Gastrocnemius medialis (tissue), 4 donors: ENCODE data around the gene TMEM165.
A peak's percentile ranks its signal among the peaks of the same experiment; 100 is the strongest.

Experiments
- POLR2A ChIP-seq, 2 donors: fragments of 450-650 bp; IDR thresholded peaks; one replicate each; pipeline ENCODE4 v1.6.1; 2017; ENCODE audit warnings: antibody characterized with exemption in 2 of 2, mild to moderate bottlenecking in 2 of 2, moderate library complexity in 2 of 2
- TF ChIP-seq, protein P1 (sequence below), 5 experiments: fragments of 450-650 bp in 3 of 5; fragments of 200-600 bp in 2 of 5; sonication (generic) in 2 of 5; IDR thresholded peaks in 4 of 5; conservative IDR thresholded peaks in 1 of 5; 1 replicate in 4 of 5; 2 replicates in 1 of 5; pipeline ENCODE4 v1.5.1; 2016 to 2019; ENCODE audit warnings: antibody characterized with exemption in 5 of 5, mild to moderate bottlenecking in 3 of 5, moderate library complexity in 3 of 5

DNA sequence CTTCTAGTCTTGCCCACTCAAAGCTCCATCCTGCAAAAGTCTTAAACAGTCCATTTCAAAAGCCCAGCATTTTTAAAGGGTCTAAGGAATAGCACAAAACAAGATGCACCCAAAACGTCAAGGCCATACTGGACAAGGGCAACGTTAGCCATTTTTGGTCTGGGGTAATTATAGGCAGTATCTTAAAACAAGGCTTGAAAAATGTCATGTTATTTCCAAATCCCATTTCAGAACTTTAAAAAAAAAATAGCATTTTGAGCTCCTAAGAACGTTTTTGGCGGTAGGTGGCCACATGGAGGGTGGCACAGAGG, 584 bp upstream of the TMEM165 start:
- TF ChIP-seq, protein P1, sequence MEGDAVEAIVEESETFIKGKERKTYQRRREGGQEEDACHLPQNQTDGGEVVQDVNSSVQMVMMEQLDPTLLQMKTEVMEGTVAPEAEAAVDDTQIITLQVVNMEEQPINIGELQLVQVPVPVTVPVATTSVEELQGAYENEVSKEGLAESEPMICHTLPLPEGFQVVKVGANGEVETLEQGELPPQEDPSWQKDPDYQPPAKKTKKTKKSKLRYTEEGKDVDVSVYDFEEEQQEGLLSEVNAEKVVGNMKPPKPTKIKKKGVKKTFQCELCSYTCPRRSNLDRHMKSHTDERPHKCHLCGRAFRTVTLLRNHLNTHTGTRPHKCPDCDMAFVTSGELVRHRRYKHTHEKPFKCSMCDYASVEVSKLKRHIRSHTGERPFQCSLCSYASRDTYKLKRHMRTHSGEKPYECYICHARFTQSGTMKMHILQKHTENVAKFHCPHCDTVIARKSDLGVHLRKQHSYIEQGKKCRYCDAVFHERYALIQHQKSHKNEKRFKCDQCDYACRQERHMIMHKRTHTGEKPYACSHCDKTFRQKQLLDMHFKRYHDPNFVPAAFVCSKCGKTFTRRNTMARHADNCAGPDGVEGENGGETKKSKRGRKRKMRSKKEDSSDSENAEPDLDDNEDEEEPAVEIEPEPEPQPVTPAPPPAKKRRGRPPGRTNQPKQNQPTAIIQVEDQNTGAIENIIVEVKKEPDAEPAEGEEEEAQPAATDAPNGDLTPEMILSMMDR (IDR thresholded peaks at IDR 0.05 in 4 of 5, conservative IDR thresholded peaks at IDR 0.05 in 1 of 5), result peak in 1 of 5 experiments; percentile 11
- no peak for TF ChIP-seq POLR2A (IDR thresholded peaks at IDR 0.05)
